Measurements from ENCODE around the gene TIPARP.

DNA sequence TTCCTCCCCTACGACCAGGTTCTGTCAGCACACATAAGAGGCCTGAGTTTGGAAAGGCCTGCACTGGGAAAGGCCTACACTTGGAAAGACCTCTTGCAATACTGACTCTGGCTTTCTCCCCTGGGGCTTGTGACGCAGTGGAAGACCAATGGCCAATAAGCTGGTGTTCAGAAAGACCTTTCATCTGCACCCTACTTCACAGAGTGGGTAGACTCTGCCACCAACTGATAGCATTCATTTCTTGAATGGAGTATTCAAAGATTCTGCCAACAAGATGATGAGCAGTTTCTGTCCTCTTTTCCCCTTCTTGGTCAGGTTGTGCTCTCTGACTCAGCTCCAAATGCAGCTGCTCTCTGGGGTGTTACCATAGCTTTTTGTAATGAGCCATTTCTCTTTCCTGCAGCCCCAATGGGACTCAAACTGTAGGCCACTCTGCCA, 48.8 kb downstream of the TIPARP start:
- no peak for TF ChIP-seq CTCF (IDR thresholded peaks at IDR 0.05; ENCODE audit: low read length)
- no peak for TF ChIP-seq EZH2 (optimal IDR thresholded peaks at IDR 0.05; ENCODE audit: low read depth, low read length)
- TF ChIP-seq EZH2phosphoT487 (IDR thresholded peaks at IDR 0.05; ENCODE audit: low read length), result no peak

Measured in MM.1S (cell line).